Measurements from ENCODE around the gene VAPA. TPM values are rescaled to one million over a fixed set of nuclear protein-coding genes. Genes with fewer than 3 reads are reported as not detected.

The VAPA gene
- total and polyA plus RNA-seq, 9 of the 15 experiments (the other 6 are each of a cell fraction or from before 2014, with no cell fraction given) = 219 to 902 (median 526) TPM

- ChIA-PET CTCF (ENCODE audit: low intra/inter-chr PET ratio) (no interaction called here), POLR2A (interaction anchor here (0.6 to 2.6 kb wide), 4 partner anchors 8 to 84 kb away, joined by 3 to 10 read pairs (median 4); no protein-coding TSS in a partner anchor)
- DNase-seq (ENCODE audit: extremely low read depth in 1 of 4, low spot score in 3 of 4) (no peak), FAIRE-seq (no peak), ATAC-seq (no peak)
- H3K27ac ChIP-seq (ENCODE audit: extremely low read depth, low read depth, low read length) = no peak overlapping the region; the same call in 2 of the 3 replicates
- no peak for TF ChIP-seq STAT6 (CRISPR knock-in tag; IDR thresholded peaks at IDR 0.05)
- no peak for TF ChIP-seq ZBTB7A (IDR thresholded peaks at IDR 0.05; ENCODE audit: borderline replicate concordance, control insufficient read depth, low read depth, low read length)
- TF ChIP-seq CEBPB (tag; IDR thresholded peaks at IDR 0.05) = 0 out of 2 replicates have a peak, but pooled peaks have one; percentile 0
- TF ChIP-seq POLR2H (tag; IDR thresholded peaks at IDR 0.05; ENCODE audit: low read depth) = peak; percentile 28; the same call in 1 of the 2 replicates
- H4K20me1 ChIP-seq (replicated peaks; ENCODE audit: control insufficient read depth, insufficient read depth, low read length) = no peaks in the 10 kb centered on the region
- H3K4me2 ChIP-seq (ENCODE audit: insufficient read depth, low read length) = no peak overlapping the region
- H3K4me3 ChIP-seq = no peak overlapping the region
- peaks cover 0 to 21% of the 10 kb centered on the region in 2 experiments; a peak in 2 of 5 replicates for H3K4me1 ChIP-seq (replicated peaks in 1 of 2; ENCODE audit: control insufficient read depth in 2 of 2, insufficient read depth in 2 of 2, low read length in 2 of 2)
- intact Hi-C loops (cut with micrococcal nuclease) = no loop called here
- H3K27me3 ChIP-seq (ENCODE audit: control insufficient read depth in 2 of 2, insufficient read depth in 2 of 2, low read length in 2 of 2) = no peaks in the 10 kb centered on the region
- H3K9ac ChIP-seq (ENCODE audit: insufficient read depth in 1 of 2, low read depth in 2 of 2, low read length in 2 of 2) = no peak overlapping the region
- no TSS peak for BruUV-seq (replicated peaks)
- peaks cover 82% of the 10 kb centered on the region for H3K36me3 ChIP-seq (ENCODE audit: control insufficient read depth, insufficient read depth, low read length)
- in situ Hi-C loops (cut with MboI) = no loop called here
- WGBS (ENCODE audit: insufficient coverage, low coverage, missing lambda C conversion rate) = 86% methylated on average over 3 of the region's 3 CpGs
- H3K9me3 ChIP-seq (replicated peaks; ENCODE audit: control insufficient read depth, insufficient read depth, low read depth, low read length) = no peaks in the 10 kb centered on the region; the same call in 1 of the 2 replicates
- no peak overlapping the region for H2AFZ ChIP-seq (ENCODE audit: low read depth, low read length)
- H3K9me1 ChIP-seq (ENCODE audit: control insufficient read depth, insufficient read depth, low read length) = no peaks in the 10 kb centered on the region
- peaks cover 99% of the 10 kb centered on the region for H3K79me2 ChIP-seq (ENCODE audit: control insufficient read depth, insufficient read depth, low read length)
Observed at GRCh38 chr18:9934274-9934673, 20.5 kb downstream of the VAPA start.
